ENCODE measurements around the gene HSPB7.
"Not testable (repeated sequence)": the region's sequence is repeated elsewhere in the genome, so short reads cannot be mapped to it uniquely, and the experiment has no call there.

The HSPB7 gene

DNA sequence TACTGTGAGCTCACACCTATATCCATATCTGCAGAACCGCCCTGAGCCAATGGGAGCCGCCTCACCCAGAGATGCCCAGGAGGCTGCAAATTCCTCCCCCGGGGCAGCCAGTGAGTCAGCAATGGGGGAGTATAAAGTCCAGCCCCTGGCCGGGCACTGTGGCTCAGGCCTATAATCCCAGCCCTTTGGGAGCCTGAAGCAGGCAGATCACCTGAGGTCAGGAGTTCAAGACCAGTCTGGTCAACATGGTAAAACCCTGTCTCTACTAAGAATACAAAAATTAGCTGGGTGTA is 20.7 kb upstream of the HSPB7 start:
- FAIRE-seq = no peak
- TF ChIP-seq TAF1 (IDR thresholded peaks at IDR 0.05; ENCODE audit: low read depth, low read length) (no peak), POLR2A (IDR thresholded peaks at IDR 0.05; ENCODE audit: low read depth, low read length) (no peak), POLR2AphosphoS5 (IDR thresholded peaks at IDR 0.05; ENCODE audit: low read depth, low read length) (no peak), SPI1 (IDR thresholded peaks at IDR 0.05; ENCODE audit: low read depth, low read length) (no peak), POU2F2 (IDR thresholded peaks at IDR 0.05; ENCODE audit: low read depth, low read length) (no peak), PAX5 (IDR thresholded peaks at IDR 0.05; ENCODE audit: insufficient read depth, low read length, severe bottlenecking) (no peak)
- DNase-seq (ENCODE audit: insufficient read length, low spot score) = no peak

DNA sequence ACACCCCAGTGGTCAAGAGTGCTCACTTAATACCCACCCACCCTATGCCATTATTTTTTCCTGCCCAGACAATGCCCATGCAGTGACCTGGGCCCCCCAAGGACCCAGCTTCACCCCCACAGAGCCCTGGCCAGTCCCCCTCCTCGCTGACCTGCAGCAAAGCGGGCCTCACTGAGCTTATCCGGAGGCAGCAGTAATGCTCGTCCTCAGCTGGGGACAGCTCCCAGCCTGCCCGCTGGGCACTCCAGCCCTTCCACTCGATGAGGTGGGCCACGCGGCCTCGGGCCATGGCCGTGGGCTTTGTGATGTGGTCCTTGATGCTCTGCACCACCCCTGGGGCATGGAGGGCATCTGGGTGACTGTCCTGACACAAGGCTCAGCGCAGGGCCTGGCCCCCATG is 18.6 kb upstream of the HSPB7 start:
- not testable (repeated sequence) for DNase-seq (ENCODE audit: insufficient read length, low spot score); FAIRE-seq

DNA sequence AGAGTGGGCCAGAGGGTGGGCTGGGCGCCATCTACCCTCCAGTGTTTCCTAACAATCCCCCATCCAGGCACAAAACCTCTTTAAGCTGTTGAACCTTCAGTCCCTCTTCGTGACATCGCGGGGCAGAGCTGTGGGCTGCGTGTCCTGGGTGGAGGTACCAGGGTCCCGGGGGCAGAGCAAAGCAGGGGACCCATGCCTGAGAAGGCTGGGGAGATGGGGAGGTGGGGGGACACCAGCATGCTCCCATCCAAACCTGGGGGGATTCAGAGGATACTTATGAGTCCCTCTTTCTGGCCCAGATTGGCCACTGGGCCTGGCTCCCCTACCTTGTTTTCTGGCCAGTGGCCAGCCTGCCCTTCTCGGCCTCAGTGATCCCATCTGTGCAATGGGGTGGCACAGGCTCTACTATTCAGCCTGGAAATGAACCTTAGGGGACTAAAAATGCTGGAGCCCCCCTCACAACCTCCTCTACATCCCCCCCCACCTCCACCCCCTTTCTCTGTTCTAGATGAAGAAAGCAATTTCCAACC is 15.3 kb upstream of the HSPB7 start:
- FAIRE-seq; DNase-seq (ENCODE audit: insufficient read length, low spot score): not testable (repeated sequence)

DNA sequence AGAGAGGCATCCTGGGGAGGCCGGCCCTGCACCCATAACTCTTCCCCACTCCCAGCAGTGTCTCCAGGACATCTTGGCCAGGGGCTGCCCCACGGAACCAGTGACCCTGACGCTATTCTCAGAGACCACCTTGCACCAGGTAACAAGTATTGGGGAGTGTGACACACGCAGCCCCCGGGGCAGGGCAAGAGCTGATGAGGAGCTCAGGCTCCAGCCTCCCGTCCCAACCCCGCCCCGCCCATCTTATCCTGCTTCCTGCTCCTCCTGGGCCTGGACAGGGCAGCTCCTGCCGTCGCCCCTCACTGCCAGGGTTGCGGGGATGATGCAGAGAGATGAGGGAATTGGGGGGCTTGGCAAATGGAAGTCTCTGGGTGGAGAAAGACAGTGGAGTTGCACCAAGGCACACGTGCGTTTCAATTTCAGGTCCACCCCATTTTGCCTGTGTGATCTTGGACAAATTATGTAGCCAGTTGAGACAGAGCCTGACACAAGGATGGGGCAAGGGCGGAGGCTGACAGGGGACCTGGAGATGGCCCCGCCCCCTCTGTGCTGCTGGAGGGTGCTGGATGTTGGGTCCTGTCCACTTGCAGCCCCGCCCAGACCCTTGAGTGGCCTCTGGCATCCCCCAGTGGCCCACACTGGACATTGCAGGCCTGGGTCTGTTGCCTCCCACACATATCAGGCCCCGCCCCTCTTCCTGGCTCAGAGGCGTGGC is 14.7 kb upstream of the HSPB7 start:
- peak; percentile 90 for DNase-seq (ENCODE audit: insufficient read length, low spot score)
- FAIRE-seq = peak; percentile 88
- TF ChIP-seq PAX5 (IDR thresholded peaks at IDR 0.05; ENCODE audit: insufficient read depth, low read length, severe bottlenecking) (no peak), POLR2A (IDR thresholded peaks at IDR 0.05; ENCODE audit: low read depth, low read length) (no peak), POLR2AphosphoS5 (IDR thresholded peaks at IDR 0.05; ENCODE audit: low read depth, low read length) (no peak), SPI1 (IDR thresholded peaks at IDR 0.05; ENCODE audit: low read depth, low read length) (no peak), POU2F2 (IDR thresholded peaks at IDR 0.05; ENCODE audit: low read depth, low read length) (no peak), TAF1 (IDR thresholded peaks at IDR 0.05; ENCODE audit: low read depth, low read length) (no peak)

DNA sequence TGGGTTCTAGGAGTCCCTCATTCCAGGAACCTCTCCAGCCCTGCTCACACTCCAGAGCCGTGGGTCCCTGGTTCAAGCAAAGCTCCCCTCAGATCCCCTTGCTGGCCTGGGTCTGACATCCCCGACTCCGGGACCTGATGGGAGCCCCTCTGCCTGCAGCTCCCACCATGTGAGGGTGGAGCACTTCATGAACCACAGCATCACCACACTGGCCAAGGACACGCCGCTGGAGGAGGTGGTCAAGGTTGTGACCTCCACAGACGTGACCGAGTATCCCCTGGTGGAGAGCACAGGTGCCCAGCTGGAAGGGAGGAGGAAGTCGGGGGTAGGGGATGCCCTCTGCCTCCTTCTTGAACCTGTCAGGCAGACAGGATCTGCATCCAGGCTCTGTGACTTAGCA is 13.7 kb upstream of the HSPB7 start:
- DNase-seq (ENCODE audit: insufficient read length, low spot score) (no peak), FAIRE-seq (peak; percentile 66)
- no peak for TF ChIP-seq PAX5 (IDR thresholded peaks at IDR 0.05; ENCODE audit: insufficient read depth, low read length, severe bottlenecking)

DNA sequence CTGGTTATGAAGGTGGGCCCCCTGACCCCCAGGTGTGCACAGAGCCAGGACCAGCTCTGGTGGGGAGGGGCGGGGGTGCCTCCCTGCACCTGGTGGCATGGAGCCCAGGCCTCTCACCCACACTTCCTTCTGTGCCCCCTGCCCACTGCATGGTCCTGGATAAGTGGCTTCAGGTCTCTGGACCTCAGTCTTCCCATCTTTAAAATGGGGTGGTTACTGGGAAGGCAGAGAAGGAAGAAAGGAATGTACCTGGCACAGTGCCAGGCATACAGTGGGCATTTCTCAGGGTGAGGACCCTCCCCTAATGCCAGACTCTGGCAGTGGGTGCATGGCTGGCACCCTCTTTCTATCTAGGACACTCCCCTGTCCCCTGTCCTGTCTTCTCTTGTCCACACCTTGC is 11.4 kb upstream of the HSPB7 start:
- DNase-seq (ENCODE audit: insufficient read length, low spot score) = no peak
- TF ChIP-seq POLR2AphosphoS5 (IDR thresholded peaks at IDR 0.05; ENCODE audit: low read depth, low read length) (no peak), POU2F2 (IDR thresholded peaks at IDR 0.05; ENCODE audit: low read depth, low read length) (no peak), SPI1 (IDR thresholded peaks at IDR 0.05; ENCODE audit: low read depth, low read length) (no peak), TAF1 (IDR thresholded peaks at IDR 0.05; ENCODE audit: low read depth, low read length) (no peak), POLR2A (IDR thresholded peaks at IDR 0.05; ENCODE audit: low read depth, low read length) (no peak), PAX5 (IDR thresholded peaks at IDR 0.05; ENCODE audit: insufficient read depth, low read length, severe bottlenecking) (no peak)

DNA sequence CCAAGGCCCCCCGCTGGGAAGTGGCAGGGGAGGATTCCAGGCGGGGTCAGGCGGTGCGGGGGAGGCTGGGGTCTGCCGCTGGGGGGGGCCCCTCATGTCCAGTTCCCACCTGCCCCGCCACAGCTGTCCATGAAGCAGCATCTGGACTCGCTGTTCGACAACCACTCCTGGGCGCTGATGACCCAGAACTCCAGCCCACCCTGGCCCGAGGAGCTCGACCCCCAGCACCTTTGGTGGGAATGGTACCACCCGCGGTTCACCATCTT is 11.1 kb upstream of the HSPB7 start:
- DNase-seq (ENCODE audit: insufficient read length, low spot score); FAIRE-seq: not testable (repeated sequence)

More for the DNA sequence above, 11.4 kb upstream of the HSPB7 start:
- FAIRE-seq = no peak

DNA sequence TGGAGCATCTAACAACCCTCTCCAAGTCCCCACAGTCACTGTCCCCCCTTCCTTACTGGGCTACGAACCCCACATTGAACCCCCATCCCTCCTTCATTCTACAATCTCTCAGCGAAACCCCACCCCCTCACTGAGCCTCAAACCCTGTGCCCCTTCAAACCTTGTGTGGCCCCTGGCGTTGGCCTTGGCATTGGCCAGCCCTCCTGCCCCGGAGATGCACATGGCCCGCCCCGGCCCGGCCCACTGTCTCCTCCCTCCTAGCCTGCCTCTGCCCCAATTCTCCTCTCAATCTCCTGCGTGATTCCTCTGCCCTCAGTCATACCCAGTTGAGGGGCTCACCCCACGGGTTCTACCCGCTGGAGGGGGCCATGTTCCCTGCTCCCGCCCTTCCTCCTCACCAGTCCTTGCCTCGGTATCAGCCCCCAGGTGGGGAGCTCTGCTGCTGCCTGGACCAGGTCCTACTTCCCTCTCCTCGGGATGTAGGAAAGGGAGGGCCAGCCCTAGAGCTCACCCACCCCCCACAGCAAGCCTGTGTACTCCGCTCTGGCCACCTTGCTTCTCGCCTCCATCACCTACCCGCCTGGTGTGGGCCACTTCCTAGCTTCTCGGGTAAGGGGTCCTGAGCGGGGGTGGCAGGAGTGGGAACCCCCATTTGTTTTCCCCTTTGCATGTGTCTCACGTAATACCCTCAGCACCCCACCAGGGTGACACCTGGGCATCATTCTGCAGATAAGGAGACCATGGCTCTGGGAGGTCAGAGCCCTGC is 10.6 kb upstream of the HSPB7 start:
- no peak for FAIRE-seq
- TF ChIP-seq POU2F2 (IDR thresholded peaks at IDR 0.05; ENCODE audit: low read depth, low read length) = no peak
- no peak for DNase-seq (ENCODE audit: insufficient read length, low spot score)

DNA sequence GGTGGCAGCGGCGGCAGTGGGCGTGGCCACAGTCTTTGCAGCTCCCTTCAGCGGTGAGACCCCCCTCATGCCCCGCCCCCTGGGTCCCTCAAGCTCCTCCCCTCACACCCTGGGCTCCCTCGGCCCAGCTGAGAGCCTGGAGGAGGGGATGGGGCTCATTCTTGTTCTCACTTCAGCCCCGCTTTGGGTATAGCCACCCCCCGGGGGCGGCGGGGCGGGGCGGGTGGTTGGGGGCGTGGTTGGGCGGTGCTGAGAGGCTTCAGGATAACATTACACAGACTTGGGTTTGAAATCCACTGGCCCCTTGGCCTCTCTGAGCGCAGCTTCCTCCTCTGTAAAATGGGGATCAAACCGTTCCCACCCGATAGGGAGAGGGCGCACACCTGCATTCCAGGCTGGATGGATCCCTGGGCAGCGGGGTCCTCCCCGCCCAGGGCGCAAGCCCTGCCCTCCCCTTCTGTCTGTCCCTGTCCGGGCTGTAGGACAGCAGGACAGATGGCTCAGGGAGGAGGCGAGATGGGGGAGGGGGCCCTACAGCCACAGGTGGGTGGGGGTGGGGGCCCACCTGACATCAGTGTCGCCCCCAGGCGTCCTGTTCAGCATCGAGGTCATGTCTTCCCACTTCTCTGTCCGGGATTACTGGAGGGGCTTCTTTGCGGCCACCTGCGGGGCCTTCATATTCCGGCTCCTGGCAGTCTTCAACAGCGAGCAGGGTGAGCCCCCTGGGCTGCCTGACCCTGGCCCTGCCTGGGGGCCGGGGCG is 9.1 kb upstream of the HSPB7 start:
- no peak for TF ChIP-seq POLR2A (IDR thresholded peaks at IDR 0.05; ENCODE audit: low read depth, low read length)
- no peak for TF ChIP-seq POU2F2 (IDR thresholded peaks at IDR 0.05; ENCODE audit: low read depth, low read length)
- TF ChIP-seq POLR2AphosphoS5 (IDR thresholded peaks at IDR 0.05; ENCODE audit: low read depth, low read length) = no peak
- TF ChIP-seq PAX5 (IDR thresholded peaks at IDR 0.05; ENCODE audit: insufficient read depth, low read length, severe bottlenecking) = no peak
- no peak for TF ChIP-seq TAF1 (IDR thresholded peaks at IDR 0.05; ENCODE audit: low read depth, low read length)
- no peak for TF ChIP-seq SPI1 (IDR thresholded peaks at IDR 0.05; ENCODE audit: low read depth, low read length)
- FAIRE-seq = no peak
- no peak for DNase-seq (ENCODE audit: insufficient read length, low spot score)

DNA sequence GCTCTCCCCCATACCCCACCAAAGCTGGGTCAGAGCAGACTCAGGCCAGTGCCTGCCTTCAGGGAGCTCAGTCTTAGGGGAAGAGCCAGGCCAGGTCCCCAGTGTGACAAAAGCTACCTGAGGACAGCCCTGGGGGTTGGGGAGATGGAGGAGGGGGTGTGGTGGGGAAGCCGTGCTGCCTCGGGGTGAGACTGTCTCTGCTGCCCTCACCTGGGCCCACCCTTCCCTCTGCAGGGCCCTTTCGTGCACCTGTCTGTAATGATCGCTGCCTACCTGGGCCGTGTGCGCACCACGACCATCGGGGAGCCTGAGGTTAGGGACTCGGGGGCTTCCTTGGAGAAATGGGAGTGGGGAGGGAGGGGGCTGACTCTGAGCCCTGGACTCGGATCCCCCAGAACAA is 8.5 kb upstream of the HSPB7 start:
- not testable (repeated sequence) for DNase-seq (ENCODE audit: insufficient read length, low spot score); FAIRE-seq

DNA sequence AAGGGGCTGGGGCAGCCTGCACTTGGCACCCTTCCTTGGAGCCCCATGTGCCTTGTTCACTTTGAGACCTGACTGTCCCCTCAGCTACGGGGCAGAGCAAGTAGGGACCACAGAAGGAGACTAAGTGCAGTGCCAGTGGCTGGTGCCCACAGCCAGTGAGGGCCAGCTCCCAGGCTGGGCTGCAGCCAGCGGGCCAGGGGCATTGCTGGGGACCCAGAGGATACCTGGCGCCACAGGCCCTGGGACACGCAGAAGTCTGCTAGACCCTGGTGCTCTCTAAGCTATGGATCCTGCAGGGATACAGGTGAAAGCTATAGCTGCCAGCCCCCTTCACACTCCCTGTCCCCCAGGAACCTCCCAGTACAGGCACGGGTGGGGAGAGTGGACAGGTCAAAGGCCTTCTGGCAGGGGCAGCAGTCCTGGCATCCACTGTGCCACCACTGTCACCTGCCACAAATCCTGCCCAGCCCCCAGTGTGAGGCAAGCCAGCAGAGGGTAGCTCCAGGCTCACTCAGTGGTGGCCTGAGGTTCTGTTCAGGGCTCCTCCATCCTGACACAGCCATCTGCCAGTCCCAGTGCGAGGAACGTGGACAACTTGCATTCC is 5.3 kb upstream of the HSPB7 start:
- no peak for DNase-seq (ENCODE audit: insufficient read length, low spot score)
- TF ChIP-seq POU2F2 (IDR thresholded peaks at IDR 0.05; ENCODE audit: low read depth, low read length) (no peak), POLR2A (IDR thresholded peaks at IDR 0.05; ENCODE audit: low read depth, low read length) (no peak), TAF1 (IDR thresholded peaks at IDR 0.05; ENCODE audit: low read depth, low read length) (no peak), SPI1 (IDR thresholded peaks at IDR 0.05; ENCODE audit: low read depth, low read length) (no peak), POLR2AphosphoS5 (IDR thresholded peaks at IDR 0.05; ENCODE audit: low read depth, low read length) (no peak), PAX5 (IDR thresholded peaks at IDR 0.05; ENCODE audit: insufficient read depth, low read length, severe bottlenecking) (no peak)
- FAIRE-seq = no peak

Data from GM12891 (cell line).